ENCODE data around the gene BSN.

The BSN gene

DNA sequence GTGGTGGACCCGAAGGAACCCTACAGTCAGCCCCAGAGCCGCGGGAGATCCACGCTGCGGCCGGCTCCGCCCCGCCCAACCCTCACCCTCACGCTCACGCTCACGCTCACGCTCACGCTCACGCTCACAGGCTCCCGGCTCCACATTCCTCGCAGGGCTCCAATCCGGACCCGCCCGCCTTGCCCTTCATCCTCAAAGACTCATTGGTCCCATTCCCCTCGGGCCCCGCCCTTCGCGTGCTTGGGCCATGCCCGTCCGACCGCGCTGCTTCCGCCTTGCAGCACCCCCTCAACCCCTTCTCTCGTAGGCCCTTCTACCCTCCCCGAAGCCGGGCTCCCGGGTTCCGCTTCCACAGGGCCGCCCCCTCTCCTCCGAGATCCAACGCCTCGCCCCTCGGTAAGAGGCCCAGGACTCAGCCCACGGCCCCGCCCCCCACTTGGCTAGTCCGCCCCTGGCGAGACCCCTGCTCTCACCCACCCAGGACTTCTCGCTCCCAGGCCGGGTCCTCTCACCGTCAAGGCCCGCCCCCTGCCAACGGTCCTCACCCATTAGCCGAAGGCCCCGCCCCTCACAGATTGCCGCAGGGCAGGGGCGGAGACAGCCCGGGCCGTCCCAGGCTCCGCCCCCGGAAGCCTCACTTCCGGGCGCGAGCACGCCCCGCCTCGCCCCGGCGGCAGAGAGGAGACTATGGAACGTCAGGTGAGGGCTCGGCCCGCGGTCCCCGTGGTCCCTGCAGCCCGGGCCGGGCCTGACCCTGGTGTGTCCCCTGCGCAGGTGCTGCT lies 119.6 kb downstream of the BSN start, which contains the start of gene APEH:
Gene APEH, plus strand, starts transcription at position 637 of the 782 bp plus-strand sequence. Its CDS starts 51 bp downstream, at position 688.
- TF ChIP-seq, protein P1, sequence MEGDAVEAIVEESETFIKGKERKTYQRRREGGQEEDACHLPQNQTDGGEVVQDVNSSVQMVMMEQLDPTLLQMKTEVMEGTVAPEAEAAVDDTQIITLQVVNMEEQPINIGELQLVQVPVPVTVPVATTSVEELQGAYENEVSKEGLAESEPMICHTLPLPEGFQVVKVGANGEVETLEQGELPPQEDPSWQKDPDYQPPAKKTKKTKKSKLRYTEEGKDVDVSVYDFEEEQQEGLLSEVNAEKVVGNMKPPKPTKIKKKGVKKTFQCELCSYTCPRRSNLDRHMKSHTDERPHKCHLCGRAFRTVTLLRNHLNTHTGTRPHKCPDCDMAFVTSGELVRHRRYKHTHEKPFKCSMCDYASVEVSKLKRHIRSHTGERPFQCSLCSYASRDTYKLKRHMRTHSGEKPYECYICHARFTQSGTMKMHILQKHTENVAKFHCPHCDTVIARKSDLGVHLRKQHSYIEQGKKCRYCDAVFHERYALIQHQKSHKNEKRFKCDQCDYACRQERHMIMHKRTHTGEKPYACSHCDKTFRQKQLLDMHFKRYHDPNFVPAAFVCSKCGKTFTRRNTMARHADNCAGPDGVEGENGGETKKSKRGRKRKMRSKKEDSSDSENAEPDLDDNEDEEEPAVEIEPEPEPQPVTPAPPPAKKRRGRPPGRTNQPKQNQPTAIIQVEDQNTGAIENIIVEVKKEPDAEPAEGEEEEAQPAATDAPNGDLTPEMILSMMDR (IDR thresholded peaks at IDR 0.05), result no peak

GRCh38 chr3:49674497-49674983 lies 120.3 kb downstream of the BSN start:
- TF ChIP-seq, protein P1 (IDR thresholded peaks at IDR 0.05), result no peak

- TF ChIP-seq, protein P1 (IDR thresholded peaks at IDR 0.05), result no peak
Observed at GRCh38 chr3:49675912-49676311, 121.6 kb downstream of the BSN start.

GRCh38 chr3:49680493-49681231 lies 126.4 kb downstream of the BSN start:
- TF ChIP-seq, protein P1 (IDR thresholded peaks at IDR 0.05), result no peak

DNA sequence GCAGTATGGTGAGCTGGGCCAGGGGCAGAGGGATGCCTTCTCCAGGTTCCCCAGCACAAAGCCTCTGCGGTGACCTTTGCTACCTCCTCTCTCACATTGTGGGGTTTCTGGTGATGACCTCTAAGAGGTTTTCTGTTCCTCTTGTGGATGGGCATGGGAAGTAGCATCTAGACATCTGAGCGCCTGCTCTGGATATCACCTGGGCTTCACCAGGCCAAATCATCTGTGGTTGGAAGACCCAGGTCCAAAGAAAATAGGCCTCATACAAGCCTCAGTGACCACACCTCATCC lies 126.9 kb downstream of the BSN start:
- TF ChIP-seq, protein P1 (IDR thresholded peaks at IDR 0.05), result no peak

DNA sequence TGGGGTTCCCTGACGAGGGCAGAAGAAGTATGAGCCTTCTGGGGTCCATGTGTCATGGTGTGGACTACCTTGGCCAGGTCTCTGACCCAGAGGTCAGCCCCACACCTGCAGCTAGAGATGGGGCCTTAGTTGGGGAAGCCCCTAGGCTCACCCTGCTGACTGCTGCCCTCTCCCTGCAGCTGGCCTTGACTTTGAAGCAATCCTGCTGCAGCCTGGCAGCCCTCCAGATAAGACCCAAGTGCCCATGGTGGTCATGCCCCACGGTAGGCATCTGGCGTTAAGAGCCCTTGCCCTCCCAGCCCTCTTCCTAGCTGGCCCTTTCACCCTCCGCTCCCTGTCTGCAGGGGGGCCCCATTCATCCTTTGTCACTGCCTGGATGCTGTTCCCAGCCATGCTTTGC lies 127.3 kb downstream of the BSN start:
- TF ChIP-seq, protein P1 (IDR thresholded peaks at IDR 0.05), result no peak

- TF ChIP-seq, protein P1 (IDR thresholded peaks at IDR 0.05), result no peak
Observed at GRCh38 chr3:49683162-49683561, 128.9 kb downstream of the BSN start.
